ENCODE data around the gene PLD2.

The PLD2 gene

GRCh38 chr17:4846635-4847390 lies 39.9 kb downstream of the PLD2 start:
- TF ChIP-seq CTCF (IDR thresholded peaks at IDR 0.05), result no peak
- H3K27ac ChIP-seq, result no peak overlapping the region
- no peak for DNase-seq (ENCODE audit: low spot score)
- no peak overlapping the region for H3K4me3 ChIP-seq

- DNase-seq (ENCODE audit: low spot score), result no peak
- no peak overlapping the region for H3K4me3 ChIP-seq
- H3K27ac ChIP-seq, result peak overlapping the region in 1 of 2 donors; percentile 22
- no peak for TF ChIP-seq CTCF (IDR thresholded peaks at IDR 0.05)
Measured at GRCh38 chr17:4849011-4849536, 42.1 kb downstream of the PLD2 start.

DNA sequence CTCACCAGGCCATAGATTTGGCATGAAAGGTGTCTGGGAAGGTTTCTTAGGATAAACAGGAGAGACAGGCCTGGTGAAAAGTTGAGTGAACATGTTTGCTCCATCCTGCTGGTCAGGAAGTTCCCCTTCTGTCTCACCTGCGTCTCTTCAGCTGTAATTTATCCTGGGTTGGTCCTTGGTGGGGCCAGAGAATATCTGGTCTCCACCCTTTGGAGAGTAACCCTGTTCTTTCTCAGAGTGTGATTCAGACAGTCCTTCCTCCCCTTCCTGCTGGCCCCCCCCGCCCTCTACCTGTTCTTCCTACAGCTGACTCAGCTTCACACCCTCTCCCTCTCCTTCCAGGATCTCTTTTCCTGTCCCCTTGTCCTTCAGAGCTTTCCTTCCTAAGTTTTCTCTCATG lies 43.3 kb downstream of the PLD2 start:
- Histone ChIP-seq H3K27ac (no peak overlapping the region), H3K4me3 (no peak overlapping the region)
- no peak for TF ChIP-seq CTCF (IDR thresholded peaks at IDR 0.05)
- no peak for DNase-seq (ENCODE audit: low spot score)

GRCh38 chr17:4851084-4851483 lies 44.1 kb downstream of the PLD2 start:
- no peak for TF ChIP-seq CTCF (IDR thresholded peaks at IDR 0.05)

GRCh38 chr17:4852567-4853207 lies 45.7 kb downstream of the PLD2 start:
- no peak for DNase-seq (ENCODE audit: low spot score)
- no peak for TF ChIP-seq CTCF (IDR thresholded peaks at IDR 0.05)
- H3K4me3 ChIP-seq, result no peak overlapping the region
- H3K27ac ChIP-seq, result no peak overlapping the region

More at GRCh38 chr17:4851084-4851483, 44.1 kb downstream of the PLD2 start:
- no peak overlapping the region for H3K4me3 ChIP-seq
- H3K27ac ChIP-seq, result no peak overlapping the region
- no peak for DNase-seq (ENCODE audit: low spot score)

GRCh38 chr17:4853208-4853671 lies 46.3 kb downstream of the PLD2 start:
- Histone ChIP-seq H3K27ac (no peak overlapping the region), H3K4me3 (no peak overlapping the region)
- DNase-seq (ENCODE audit: low spot score), result no peak

More at GRCh38 chr17:4853208-4853671, 46.3 kb downstream of the PLD2 start:
- no peak for TF ChIP-seq CTCF (IDR thresholded peaks at IDR 0.05)
